HG03571 (cell line): ENCODE results near the gene FBL.

ENCODE experiments used
- ATAC-seq: cut with Tn5 transposase; IDR thresholded peaks from one replicate; pipeline ENCODE4 v1.9.1; 2021; ENCODE audit not compliant: unreplicated experiment

The FBL gene

GRCh38 chr19:39796000-39796498 lies 50.1 kb downstream of the FBL start:
- no peak for ATAC-seq

GRCh38 chr19:39795001-39795400 lies 51.2 kb downstream of the FBL start:
- no peak for ATAC-seq

GRCh38 chr19:39792999-39793546 lies 53.1 kb downstream of the FBL start:
- ATAC-seq, result peak; percentile 69

GRCh38 chr19:39788244-39788643 lies 57.9 kb downstream of the FBL start:
- ATAC-seq, result no peak
